ENCODE results near the gene KRT17.

The KRT17 gene

DNA sequence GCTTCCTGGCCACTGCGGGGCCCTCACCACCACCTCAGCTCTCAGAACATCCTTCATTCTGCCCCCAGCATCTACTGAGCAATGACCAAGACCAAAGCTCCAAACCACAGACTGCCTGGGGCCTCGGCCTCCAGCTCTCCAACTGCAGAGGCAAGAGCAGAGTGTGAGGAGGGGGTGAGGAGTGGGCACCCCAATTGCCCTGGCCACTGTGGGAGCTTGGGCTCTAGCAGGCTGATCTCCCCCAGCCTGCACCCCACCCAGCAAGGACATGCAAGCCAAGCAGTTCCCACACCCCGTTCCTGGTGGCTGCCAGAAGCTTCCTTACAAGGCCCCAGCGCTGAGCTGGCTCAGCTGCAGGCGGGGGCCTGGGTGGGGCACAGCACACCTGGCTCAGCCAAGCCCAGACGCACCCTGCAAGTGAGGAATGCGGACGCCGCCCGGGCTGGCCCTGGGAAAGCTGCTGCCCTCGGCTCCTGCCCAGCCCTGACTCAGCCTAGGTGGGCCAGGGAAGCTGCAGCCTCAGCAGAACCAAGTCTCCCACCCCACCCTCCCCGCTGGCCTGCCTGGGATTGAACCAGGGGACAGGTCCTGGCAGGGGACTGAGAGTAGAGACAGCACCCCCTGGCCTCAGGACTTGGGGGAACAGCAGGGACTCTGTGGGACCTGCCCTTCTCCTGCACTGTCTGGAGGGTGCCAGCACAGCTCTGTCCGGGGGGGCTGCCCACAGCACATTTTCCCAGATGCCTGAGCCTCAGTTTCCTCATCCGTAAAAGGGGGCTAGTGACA lies 29.7 kb upstream of the KRT17 start:
- no peak for DNase-seq (ENCODE audit: low read depth, low spot score)
- H3K4me3 ChIP-seq (ENCODE audit: low read depth, low read length), result no peak overlapping the region
- in situ Hi-C loops (cut with HindIII; ENCODE audit: low sequenced_read_pairs), result no loop called here
- TF ChIP-seq, protein P1, sequence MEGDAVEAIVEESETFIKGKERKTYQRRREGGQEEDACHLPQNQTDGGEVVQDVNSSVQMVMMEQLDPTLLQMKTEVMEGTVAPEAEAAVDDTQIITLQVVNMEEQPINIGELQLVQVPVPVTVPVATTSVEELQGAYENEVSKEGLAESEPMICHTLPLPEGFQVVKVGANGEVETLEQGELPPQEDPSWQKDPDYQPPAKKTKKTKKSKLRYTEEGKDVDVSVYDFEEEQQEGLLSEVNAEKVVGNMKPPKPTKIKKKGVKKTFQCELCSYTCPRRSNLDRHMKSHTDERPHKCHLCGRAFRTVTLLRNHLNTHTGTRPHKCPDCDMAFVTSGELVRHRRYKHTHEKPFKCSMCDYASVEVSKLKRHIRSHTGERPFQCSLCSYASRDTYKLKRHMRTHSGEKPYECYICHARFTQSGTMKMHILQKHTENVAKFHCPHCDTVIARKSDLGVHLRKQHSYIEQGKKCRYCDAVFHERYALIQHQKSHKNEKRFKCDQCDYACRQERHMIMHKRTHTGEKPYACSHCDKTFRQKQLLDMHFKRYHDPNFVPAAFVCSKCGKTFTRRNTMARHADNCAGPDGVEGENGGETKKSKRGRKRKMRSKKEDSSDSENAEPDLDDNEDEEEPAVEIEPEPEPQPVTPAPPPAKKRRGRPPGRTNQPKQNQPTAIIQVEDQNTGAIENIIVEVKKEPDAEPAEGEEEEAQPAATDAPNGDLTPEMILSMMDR (IDR thresholded peaks at IDR 0.05; ENCODE audit: low read depth, low read length), result no peak

DNA sequence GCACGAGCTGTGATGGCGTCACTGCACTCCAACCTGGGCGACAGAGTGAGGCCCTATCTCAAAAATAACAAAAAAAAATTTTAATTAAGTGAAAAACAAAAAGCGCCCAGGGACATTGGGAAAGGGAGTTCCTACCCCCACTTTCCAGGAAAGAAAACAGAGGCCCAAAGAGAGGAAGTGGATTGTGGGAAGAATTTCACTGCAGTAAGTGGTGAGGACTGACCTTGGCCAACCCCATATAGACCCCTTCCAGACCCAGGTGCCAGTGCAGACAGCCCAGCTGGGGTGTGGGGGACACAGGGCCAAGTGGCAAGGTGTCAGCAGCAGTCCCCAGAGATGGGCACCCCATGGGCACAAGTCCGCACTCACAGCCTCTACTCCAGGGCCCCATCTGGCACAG lies 29.0 kb upstream of the KRT17 start:
- no peak for DNase-seq (ENCODE audit: low read depth, low spot score)
- in situ Hi-C loops (cut with HindIII; ENCODE audit: low sequenced_read_pairs), result no loop called here
- TF ChIP-seq, protein P1 (IDR thresholded peaks at IDR 0.05; ENCODE audit: low read depth, low read length), result no peak
- no peak overlapping the region for H3K4me3 ChIP-seq (ENCODE audit: low read depth, low read length)

DNA sequence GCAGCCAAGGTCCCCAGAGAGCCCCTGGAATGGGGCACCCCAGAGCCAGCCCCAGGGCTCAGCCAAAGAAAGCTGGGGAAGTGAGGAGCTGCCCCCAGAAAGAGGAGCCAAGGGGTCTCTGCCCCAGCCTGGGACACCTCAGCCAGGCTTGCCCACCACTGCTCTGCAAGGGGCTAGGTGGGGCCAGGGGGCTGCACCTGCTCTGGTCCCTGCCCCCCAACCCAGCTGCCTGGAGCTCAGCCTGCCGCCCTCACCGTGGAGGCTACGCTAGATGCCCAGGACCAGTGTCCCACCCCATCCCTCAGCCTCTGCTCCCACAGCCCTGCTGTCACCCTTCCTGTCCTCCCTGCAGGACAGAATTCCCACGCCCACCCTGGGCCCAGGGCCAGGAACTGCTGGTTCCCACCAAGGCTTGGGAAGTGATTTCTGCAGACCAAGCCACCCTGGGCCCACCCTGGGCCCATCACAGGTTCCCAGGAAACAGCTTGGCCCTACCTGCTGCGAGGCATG lies 28.1 kb upstream of the KRT17 start:
- H3K4me3 ChIP-seq (ENCODE audit: low read depth, low read length), result no peak overlapping the region
- no peak for DNase-seq (ENCODE audit: low read depth, low spot score)
- TF ChIP-seq, protein P1 (IDR thresholded peaks at IDR 0.05; ENCODE audit: low read depth, low read length), result no peak
- in situ Hi-C loops (cut with HindIII; ENCODE audit: low sequenced_read_pairs), result no loop called here

DNA sequence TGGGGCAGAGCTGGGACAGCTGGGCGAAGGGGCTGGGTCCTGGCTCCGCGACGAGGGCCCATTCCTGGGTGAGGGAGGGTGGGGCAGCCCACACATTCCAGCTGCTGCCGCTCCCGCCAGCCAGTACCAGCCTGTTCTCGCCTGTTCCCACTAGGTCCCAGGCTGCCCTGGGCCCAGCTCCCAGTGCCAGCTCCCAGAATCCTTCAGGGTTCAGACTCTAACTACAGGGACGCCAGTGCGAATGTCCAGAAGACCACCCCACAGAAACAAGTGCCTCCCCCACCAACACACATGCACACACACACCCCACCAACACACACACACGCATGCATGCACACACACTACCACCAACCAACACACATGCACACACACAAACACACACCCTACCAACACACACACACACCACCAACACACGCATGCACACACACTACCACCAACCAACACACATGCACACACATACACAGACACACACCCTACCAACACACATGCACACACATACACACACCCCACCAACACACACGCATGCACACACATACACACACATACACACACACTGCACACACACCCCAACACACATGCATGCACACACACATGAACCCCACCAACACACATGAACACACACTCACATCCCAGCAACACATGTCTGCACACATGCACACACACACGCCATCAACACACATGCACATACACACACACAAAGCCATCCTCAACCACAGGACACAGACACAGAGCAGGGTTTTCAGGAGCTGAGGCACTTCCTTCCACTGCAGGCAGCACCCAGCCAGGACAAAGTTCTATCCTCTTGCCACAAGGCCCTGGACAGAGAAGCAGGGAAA lies 27.5 kb upstream of the KRT17 start:
- H3K4me3 ChIP-seq (ENCODE audit: low read depth, low read length), result no peak overlapping the region
- TF ChIP-seq, protein P1 (IDR thresholded peaks at IDR 0.05; ENCODE audit: low read depth, low read length), result no peak
- in situ Hi-C loops (cut with HindIII; ENCODE audit: low sequenced_read_pairs), result no loop called here
- DNase-seq (ENCODE audit: low read depth, low spot score), result no peak

DNA sequence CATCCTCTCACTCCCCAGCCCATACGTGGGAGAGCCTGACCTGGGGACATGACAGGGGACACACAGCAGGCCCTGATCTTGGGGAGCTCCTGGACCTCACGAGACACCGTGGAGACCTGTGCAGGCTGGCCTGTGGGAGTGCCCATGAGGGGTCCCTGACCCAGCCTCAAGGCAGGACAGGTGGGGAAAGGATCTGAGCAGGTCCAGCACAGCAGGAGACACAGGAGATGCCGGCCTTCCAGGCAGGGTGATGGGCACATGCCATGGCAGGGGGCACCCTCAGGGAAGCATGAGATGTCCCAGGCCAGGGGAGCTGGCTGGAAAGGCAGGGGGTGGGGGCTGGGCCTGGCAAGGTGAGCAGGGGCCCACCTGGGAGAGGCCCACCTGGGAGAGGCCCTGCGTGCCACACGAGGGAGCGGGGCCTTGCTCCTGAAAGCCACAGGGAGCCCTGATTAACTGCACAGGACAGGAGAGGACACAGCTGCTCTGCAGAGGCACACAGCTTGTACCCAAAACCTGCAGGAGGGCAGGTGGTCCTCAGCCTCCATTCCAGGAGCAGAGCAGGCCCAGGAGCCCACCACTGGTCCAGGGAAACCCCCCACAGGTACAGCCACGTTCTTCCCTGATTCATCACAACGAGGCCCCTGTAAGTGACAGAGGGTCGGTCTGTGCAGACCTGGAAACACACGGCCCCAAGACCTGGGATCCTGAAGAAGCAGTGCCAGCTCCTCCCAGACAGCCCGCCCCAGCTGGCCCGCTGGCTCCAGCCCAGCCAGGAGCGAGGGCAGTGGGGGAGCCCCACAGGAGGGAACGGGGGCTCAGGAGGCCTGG lies 26.6 kb upstream of the KRT17 start:
- no peak for DNase-seq (ENCODE audit: low read depth, low spot score)
- in situ Hi-C loops (cut with HindIII; ENCODE audit: low sequenced_read_pairs), result no loop called here
- TF ChIP-seq, protein P1 (IDR thresholded peaks at IDR 0.05; ENCODE audit: low read depth, low read length), result no peak
- no peak overlapping the region for H3K4me3 ChIP-seq (ENCODE audit: low read depth, low read length)

DNA sequence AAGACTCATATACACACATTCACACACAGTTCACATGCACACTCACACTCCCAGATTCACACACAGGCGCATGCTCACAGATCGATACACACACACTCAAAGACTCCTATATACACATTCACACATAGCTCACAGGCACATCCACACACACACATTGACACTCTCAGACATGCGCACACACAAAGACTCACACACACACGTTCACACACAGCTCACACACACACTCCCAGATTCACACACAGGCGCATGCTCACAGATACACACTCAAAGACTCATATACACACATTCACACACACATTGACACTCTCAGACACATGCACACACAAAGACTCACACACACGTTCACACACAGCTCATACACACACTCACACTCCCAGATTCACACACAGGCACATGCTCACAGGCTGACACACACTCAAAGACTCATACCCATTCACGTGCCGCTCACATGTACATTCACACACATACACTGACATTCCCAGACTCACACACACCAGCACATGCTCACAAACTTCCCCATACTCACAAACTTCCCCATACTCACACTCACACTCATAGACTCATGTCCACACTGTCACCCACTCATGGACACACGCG lies 25.6 kb upstream of the KRT17 start:
- TF ChIP-seq, protein P1 (IDR thresholded peaks at IDR 0.05; ENCODE audit: low read depth, low read length), result no peak
- no peak for DNase-seq (ENCODE audit: low read depth, low spot score)
- in situ Hi-C loops (cut with HindIII; ENCODE audit: low sequenced_read_pairs), result no loop called here
- H3K4me3 ChIP-seq (ENCODE audit: low read depth, low read length), result no peak overlapping the region

Measured in astrocyte of the spinal cord (primary cell).